ENCODE data around the gene DGCR2. TPM values are rescaled to one million over a fixed set of nuclear protein-coding genes. Genes with fewer than 3 reads are reported as not detected.

DGCR2 gene
- total and polyA plus RNA-seq, 10 of the 15 experiments (the other 5 are each of a cell fraction or from before 2014, with no cell fraction given): 0.19 to 28.4 (median 16.0) TPM

DNA sequence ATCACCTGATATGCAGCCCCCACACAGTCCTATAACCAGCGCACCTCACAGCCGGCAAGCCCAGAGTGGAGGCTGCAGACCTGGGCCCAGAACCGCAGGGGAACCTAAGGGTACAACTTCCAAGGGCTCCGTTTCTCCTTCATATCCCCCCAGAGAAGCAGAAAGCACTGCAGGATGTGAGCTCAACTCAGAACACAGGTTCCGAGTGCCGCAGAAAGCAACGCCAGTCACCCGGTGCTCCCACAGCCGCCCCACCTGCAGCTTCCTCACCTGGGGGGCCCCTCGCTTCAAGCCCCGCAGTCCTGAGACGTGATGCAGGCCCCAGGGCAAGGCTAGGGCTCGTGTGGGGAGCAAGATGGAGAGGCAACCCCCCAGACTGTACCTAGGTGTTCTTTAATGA lies 11.3 kb upstream of the DGCR2 start:
- H3K4me2 ChIP-seq (ENCODE audit: control insufficient read depth, insufficient read depth): no peak overlapping the region
- no peaks in the 10 kb centered on the region for H3K4me1 ChIP-seq (ENCODE audit: control insufficient read depth, insufficient read depth, low read length)
- FAIRE-seq (no peak), DNase-seq (ENCODE audit: low read depth, low spot score) (no peak), ATAC-seq (no peak)
- TF ChIP-seq NR2C2 (IDR thresholded peaks at IDR 0.05; ENCODE audit: borderline replicate concordance, control insufficient read depth, insufficient read length, low read depth) (no peak), SMAD5 (IDR thresholded peaks at IDR 0.05; ENCODE audit: low read depth) (no peak), ZZZ3 (IDR thresholded peaks at IDR 0.05; ENCODE audit: control insufficient read depth, insufficient read length, low read depth) (no peak), RCOR1 (conservative IDR thresholded peaks at IDR 0.05; ENCODE audit: low read depth, low read length) (no peak), SREBF1 (IDR thresholded peaks at IDR 0.05; ENCODE audit: low read length) (no peak)
- TF ChIP-seq, protein P1, sequence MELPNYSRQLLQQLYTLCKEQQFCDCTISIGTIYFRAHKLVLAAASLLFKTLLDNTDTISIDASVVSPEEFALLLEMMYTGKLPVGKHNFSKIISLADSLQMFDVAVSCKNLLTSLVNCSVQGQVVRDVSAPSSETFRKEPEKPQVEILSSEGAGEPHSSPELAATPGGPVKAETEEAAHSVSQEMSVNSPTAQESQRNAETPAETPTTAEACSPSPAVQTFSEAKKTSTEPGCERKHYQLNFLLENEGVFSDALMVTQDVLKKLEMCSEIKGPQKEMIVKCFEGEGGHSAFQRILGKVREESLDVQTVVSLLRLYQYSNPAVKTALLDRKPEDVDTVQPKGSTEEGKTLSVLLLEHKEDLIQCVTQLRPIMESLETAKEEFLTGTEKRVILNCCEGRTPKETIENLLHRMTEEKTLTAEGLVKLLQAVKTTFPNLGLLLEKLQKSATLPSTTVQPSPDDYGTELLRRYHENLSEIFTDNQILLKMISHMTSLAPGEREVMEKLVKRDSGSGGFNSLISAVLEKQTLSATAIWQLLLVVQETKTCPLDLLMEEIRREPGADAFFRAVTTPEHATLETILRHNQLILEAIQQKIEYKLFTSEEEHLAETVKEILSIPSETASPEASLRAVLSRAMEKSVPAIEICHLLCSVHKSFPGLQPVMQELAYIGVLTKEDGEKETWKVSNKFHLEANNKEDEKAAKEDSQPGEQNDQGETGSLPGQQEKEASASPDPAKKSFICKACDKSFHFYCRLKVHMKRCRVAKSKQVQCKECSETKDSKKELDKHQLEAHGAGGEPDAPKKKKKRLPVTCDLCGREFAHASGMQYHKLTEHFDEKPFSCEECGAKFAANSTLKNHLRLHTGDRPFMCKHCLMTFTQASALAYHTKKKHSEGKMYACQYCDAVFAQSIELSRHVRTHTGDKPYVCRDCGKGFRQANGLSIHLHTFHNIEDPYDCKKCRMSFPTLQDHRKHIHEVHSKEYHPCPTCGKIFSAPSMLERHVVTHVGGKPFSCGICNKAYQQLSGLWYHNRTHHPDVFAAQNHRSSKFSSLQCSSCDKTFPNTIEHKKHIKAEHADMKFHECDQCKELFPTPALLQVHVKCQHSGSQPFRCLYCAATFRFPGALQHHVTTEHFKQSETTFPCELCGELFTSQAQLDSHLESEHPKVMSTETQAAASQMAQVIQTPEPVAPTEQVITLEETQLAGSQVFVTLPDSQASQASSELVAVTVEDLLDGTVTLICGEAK (IDR thresholded peaks at IDR 0.05; ENCODE audit: borderline replicate concordance): no peak
- TF ChIP-seq, protein P2, sequence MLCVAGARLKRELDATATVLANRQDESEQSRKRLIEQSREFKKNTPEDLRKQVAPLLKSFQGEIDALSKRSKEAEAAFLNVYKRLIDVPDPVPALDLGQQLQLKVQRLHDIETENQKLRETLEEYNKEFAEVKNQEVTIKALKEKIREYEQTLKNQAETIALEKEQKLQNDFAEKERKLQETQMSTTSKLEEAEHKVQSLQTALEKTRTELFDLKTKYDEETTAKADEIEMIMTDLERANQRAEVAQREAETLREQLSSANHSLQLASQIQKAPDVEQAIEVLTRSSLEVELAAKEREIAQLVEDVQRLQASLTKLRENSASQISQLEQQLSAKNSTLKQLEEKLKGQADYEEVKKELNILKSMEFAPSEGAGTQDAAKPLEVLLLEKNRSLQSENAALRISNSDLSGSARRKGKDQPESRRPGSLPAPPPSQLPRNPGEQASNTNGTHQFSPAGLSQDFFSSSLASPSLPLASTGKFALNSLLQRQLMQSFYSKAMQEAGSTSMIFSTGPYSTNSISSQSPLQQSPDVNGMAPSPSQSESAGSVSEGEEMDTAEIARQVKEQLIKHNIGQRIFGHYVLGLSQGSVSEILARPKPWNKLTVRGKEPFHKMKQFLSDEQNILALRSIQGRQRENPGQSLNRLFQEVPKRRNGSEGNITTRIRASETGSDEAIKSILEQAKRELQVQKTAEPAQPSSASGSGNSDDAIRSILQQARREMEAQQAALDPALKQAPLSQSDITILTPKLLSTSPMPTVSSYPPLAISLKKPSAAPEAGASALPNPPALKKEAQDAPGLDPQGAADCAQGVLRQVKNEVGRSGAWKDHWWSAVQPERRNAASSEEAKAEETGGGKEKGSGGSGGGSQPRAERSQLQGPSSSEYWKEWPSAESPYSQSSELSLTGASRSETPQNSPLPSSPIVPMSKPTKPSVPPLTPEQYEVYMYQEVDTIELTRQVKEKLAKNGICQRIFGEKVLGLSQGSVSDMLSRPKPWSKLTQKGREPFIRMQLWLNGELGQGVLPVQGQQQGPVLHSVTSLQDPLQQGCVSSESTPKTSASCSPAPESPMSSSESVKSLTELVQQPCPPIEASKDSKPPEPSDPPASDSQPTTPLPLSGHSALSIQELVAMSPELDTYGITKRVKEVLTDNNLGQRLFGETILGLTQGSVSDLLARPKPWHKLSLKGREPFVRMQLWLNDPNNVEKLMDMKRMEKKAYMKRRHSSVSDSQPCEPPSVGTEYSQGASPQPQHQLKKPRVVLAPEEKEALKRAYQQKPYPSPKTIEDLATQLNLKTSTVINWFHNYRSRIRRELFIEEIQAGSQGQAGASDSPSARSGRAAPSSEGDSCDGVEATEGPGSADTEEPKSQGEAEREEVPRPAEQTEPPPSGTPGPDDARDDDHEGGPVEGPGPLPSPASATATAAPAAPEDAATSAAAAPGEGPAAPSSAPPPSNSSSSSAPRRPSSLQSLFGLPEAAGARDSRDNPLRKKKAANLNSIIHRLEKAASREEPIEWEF (IDR thresholded peaks at IDR 0.05; ENCODE audit: insufficient replicate concordance, low read depth, low read length): no peak
- TF ChIP-seq, protein P3, sequence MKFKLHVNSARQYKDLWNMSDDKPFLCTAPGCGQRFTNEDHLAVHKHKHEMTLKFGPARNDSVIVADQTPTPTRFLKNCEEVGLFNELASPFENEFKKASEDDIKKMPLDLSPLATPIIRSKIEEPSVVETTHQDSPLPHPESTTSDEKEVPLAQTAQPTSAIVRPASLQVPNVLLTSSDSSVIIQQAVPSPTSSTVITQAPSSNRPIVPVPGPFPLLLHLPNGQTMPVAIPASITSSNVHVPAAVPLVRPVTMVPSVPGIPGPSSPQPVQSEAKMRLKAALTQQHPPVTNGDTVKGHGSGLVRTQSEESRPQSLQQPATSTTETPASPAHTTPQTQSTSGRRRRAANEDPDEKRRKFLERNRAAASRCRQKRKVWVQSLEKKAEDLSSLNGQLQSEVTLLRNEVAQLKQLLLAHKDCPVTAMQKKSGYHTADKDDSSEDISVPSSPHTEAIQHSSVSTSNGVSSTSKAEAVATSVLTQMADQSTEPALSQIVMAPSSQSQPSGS (IDR thresholded peaks at IDR 0.05; ENCODE audit: low read length): no peak
- TF ChIP-seq, protein P4, sequence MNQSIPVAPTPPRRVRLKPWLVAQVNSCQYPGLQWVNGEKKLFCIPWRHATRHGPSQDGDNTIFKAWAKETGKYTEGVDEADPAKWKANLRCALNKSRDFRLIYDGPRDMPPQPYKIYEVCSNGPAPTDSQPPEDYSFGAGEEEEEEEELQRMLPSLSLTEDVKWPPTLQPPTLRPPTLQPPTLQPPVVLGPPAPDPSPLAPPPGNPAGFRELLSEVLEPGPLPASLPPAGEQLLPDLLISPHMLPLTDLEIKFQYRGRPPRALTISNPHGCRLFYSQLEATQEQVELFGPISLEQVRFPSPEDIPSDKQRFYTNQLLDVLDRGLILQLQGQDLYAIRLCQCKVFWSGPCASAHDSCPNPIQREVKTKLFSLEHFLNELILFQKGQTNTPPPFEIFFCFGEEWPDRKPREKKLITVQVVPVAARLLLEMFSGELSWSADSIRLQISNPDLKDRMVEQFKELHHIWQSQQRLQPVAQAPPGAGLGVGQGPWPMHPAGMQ (IDR thresholded peaks at IDR 0.05; ENCODE audit: borderline replicate concordance): no peak
- in situ Hi-C loops (cut with MboI): no loop called here
- H3K9me3 ChIP-seq (replicated peaks; ENCODE audit: control insufficient read depth, insufficient read depth, low read length): no peaks in the 10 kb centered on the region
- no peak overlapping the region for H3K9ac ChIP-seq (ENCODE audit: control insufficient read depth, insufficient read depth, low read length)
- no peaks in the 10 kb centered on the region for H3K79me2 ChIP-seq (ENCODE audit: control insufficient read depth, insufficient read depth, low read length)
- H3K27ac ChIP-seq (ENCODE audit: control insufficient read depth, insufficient read depth): no peak overlapping the region
- H3K27me3 ChIP-seq (replicated peaks in 1 of 2; ENCODE audit: control insufficient read depth in 2 of 2, insufficient read depth in 2 of 2, low read length in 1 of 2): no peaks in the 10 kb centered on the region
- POLR2A ChIA-PET: interaction anchor here (0.7 kb wide), 1 partner anchor 8 kb away, joined by 3 read pairs; no protein-coding TSS in a partner anchor
- WGBS (ENCODE audit: insufficient coverage, insufficient replicate concordance, low lambda C conversion rate, missing lambda C conversion rate): 85% methylated on average over 13 of the region's 13 CpGs
- SMC1A ChIA-PET (ENCODE audit: uncharacterized antibody, unreplicated experiment): no interaction called here
- CTCF ChIA-PET: interaction anchor here (1.0 to 2.3 kb wide), 2 partner anchors 11 to 48 kb away, joined by 3 to 6 read pairs; partner anchors contain the start of gene ESS2
- RAD21 ChIA-PET (ENCODE audit: unreplicated experiment): interaction anchor here (0.6 kb wide), 1 partner anchor 1855 kb away, joined by 3 read pairs; no protein-coding TSS in a partner anchor
- H4K20me1 ChIP-seq (ENCODE audit: control insufficient read depth, insufficient read depth): no peaks in the 10 kb centered on the region
- peaks cover 5 to 12% of the 10 kb centered on the region in 2 experiments for H3K36me3 ChIP-seq (ENCODE audit: control insufficient read depth in 2 of 2, insufficient read depth in 2 of 2, low read length in 1 of 2)
- no peak overlapping the region for H2AFZ ChIP-seq (ENCODE audit: control insufficient read depth, low read depth, low read length)
- H3K4me3 ChIP-seq: no peak overlapping the region
- no TSS peak for BruUV-seq (replicated peaks)
- intact Hi-C loops (cut with micrococcal nuclease; ENCODE audit: unreplicated experiment): no loop called here
